IMR-90 (cell line): ENCODE data around the gene SNRPD2.

Experiments
- BHLHE40 ChIP-seq: fragments of 150-350 bp; IDR thresholded peaks from 2 replicates; pipeline ENCODE4 v1.6.1; 2016; ENCODE audit warnings: mild to moderate bottlenecking, low read depth, low read length
- MAZ ChIP-seq: IDR thresholded peaks from 2 replicates; pipeline ENCODE4 v1.6.1; 2012; ENCODE audit warnings: low read depth, mild to moderate bottlenecking, low read length, improper control_type of control experiment, moderate library complexity, borderline replicate concordance
- MXI1 ChIP-seq: IDR thresholded peaks from 2 replicates; pipeline ENCODE4 v1.6.1; 2012; ENCODE audit warnings: low read depth, mild to moderate bottlenecking, low read length, moderate library complexity, borderline replicate concordance
- NFE2L2 ChIP-seq: fragments of 150-350 bp; IDR thresholded peaks from 2 replicates; pipeline ENCODE4 v1.6.1; 2016; ENCODE audit warnings: low read depth, mild to moderate bottlenecking, low read length
- POLR2A ChIP-seq: IDR thresholded peaks from 2 replicates; pipeline ENCODE4 v1.6.1; 2012; ENCODE audit warnings: mild to moderate bottlenecking, low read depth, low read length
- RCOR1 ChIP-seq: IDR thresholded peaks from 2 replicates; pipeline ENCODE4 v1.6.1; 2012; ENCODE audit warnings: mild to moderate bottlenecking, low read length, improper control_type of control experiment; ENCODE audit not compliant: insufficient replicate concordance
- SMC3 ChIP-seq: fragments of 150-350 bp; IDR thresholded peaks from 2 replicates; pipeline ENCODE4 v1.6.1; 2016; ENCODE audit warnings: low read depth, mild to moderate bottlenecking, antibody characterized with exemption, low read length, moderate library complexity
- TF ChIP-seq, protein P1 (sequence below): conservative IDR thresholded peaks from 2 replicates; pipeline ENCODE4 v1.5.1; 2012; ENCODE audit warnings: mild to moderate bottlenecking, low read depth, low read length, improper control_type of control experiment
- TF ChIP-seq, protein P2 (sequence below): fragments of 150-350 bp; IDR thresholded peaks from 2 replicates; pipeline ENCODE4 v1.6.1; 2016; ENCODE audit warnings: low read depth, mild to moderate bottlenecking, low read length, moderate library complexity, borderline replicate concordance

- TF ChIP-seq, protein P1, sequence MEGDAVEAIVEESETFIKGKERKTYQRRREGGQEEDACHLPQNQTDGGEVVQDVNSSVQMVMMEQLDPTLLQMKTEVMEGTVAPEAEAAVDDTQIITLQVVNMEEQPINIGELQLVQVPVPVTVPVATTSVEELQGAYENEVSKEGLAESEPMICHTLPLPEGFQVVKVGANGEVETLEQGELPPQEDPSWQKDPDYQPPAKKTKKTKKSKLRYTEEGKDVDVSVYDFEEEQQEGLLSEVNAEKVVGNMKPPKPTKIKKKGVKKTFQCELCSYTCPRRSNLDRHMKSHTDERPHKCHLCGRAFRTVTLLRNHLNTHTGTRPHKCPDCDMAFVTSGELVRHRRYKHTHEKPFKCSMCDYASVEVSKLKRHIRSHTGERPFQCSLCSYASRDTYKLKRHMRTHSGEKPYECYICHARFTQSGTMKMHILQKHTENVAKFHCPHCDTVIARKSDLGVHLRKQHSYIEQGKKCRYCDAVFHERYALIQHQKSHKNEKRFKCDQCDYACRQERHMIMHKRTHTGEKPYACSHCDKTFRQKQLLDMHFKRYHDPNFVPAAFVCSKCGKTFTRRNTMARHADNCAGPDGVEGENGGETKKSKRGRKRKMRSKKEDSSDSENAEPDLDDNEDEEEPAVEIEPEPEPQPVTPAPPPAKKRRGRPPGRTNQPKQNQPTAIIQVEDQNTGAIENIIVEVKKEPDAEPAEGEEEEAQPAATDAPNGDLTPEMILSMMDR = no peak
- TF ChIP-seq POLR2A (no peak), NFE2L2 (no peak), BHLHE40 (no peak), MXI1 (no peak), SMC3 (no peak), MAZ (no peak), RCOR1 (no peak)
- TF ChIP-seq, protein P2, sequence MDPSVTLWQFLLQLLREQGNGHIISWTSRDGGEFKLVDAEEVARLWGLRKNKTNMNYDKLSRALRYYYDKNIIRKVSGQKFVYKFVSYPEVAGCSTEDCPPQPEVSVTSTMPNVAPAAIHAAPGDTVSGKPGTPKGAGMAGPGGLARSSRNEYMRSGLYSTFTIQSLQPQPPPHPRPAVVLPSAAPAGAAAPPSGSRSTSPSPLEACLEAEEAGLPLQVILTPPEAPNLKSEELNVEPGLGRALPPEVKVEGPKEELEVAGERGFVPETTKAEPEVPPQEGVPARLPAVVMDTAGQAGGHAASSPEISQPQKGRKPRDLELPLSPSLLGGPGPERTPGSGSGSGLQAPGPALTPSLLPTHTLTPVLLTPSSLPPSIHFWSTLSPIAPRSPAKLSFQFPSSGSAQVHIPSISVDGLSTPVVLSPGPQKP = no peak
These were observed 34.1 kb downstream of the SNRPD2 start for GRCh38 chr19:45657520-45658167.
